Measurements from ENCODE around the gene CD82. TPM values are rescaled to one million over a fixed set of nuclear protein-coding genes. Genes with fewer than 3 reads are reported as not detected.

CD82 gene
- total and polyA plus RNA-seq, 2 of the 8 experiments (the other 6 are each of a cell fraction or from before 2014, with no cell fraction given), result 7.9 to 10.3 TPM

DNA sequence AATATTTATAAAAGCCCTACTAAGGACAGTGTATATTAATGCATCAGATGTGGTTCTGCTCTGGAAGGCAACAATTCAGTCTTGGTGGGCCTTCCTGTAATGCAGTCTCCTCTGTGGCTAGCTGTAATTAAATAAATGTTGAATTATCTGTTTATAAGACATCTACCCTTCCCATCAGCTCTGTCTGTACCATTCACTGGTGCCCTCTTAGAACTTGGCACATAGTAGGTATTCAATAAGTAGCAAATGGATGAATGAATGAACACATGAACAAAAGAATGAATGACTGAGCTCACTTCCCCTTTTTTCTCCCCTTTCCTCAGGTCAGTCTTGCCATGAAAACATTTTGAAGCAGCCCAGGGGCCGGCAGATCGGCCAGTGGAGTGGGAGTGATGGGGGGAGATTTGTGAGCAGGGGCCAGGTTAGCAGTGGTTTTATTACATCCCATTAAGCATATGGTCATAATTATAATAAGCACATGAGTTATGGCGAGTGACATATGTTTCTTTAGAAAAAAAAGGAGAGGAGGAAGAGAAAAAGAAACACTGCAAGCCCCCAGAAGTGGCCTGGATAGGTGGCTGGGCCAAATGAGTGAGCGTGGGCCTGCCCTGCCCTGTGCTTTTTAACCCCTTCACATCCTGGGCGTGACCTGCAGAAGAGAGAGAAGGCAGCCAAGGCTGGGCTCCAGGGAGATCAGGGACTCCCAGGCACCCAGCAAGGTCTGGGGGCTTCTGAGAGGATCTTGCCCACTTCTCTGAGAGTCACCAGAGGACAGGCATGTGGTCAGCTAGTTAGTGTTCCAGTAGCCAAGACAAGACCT is 48.6 kb upstream of the CD82 start:
- no peak overlapping the region for H2BK15ac ChIP-seq (ENCODE audit: low read length)
- H2AFZ ChIP-seq (ENCODE audit: low read length), result no peak overlapping the region
- no peak for FAIRE-seq
- H2BK20ac ChIP-seq (ENCODE audit: low read length), result no peak overlapping the region
- no peaks in the 10 kb centered on the region for H3K79me1 ChIP-seq (ENCODE audit: low read depth, low read length)
- H3K18ac ChIP-seq (ENCODE audit: extremely low read depth, low read length), result no peak overlapping the region
- no peak overlapping the region for H4K5ac ChIP-seq (ENCODE audit: insufficient read length, low read depth, low read length)
- H3K56ac ChIP-seq (replicated peaks; ENCODE audit: insufficient read length, low read depth, low read length), result no peak overlapping the region
- H2BK12ac ChIP-seq (ENCODE audit: low read depth, low read length), result no peak overlapping the region
- no peak overlapping the region for H3K23ac ChIP-seq (ENCODE audit: insufficient read length)
- DNase-seq (ENCODE audit: low read depth in 1 of 2, low spot score in 2 of 2), result no peak
- no peak overlapping the region for H2AK5ac ChIP-seq (ENCODE audit: low read depth, low read length)
- no peak overlapping the region for H3K14ac ChIP-seq (ENCODE audit: insufficient read length)
- no peaks in the 10 kb centered on the region for H4K20me1 ChIP-seq (replicated peaks in 1 of 2; ENCODE audit: control insufficient read depth in 1 of 2, insufficient read depth in 2 of 2, low read length in 2 of 2)
- H2BK5ac ChIP-seq (ENCODE audit: low read depth, low read length), result no peak overlapping the region
- no peaks in the 10 kb centered on the region for H3K79me2 ChIP-seq (ENCODE audit: control insufficient read depth in 1 of 2, insufficient read depth in 2 of 2, low read length in 2 of 2)
- ChIA-PET CTCF (ENCODE audit: partially characterized antibody) (interaction anchor here (0.7 kb wide), 1 partner anchor 191 kb away, joined by 3 read pairs; no protein-coding TSS in a partner anchor), POLR2A (ENCODE audit: partially characterized antibody) (no interaction called here)
- H3K4me2 ChIP-seq (ENCODE audit: insufficient read depth in 1 of 2, low read depth in 2 of 2, low read length in 2 of 2), result no peak overlapping the region
- no peak overlapping the region for H4K91ac ChIP-seq (replicated peaks; ENCODE audit: insufficient read length, low read length)
- H3K4me1 ChIP-seq (replicated peaks in 1 of 4; ENCODE audit: control insufficient read depth in 3 of 4, insufficient read depth in 4 of 4, low read length in 3 of 4), result no peaks in the 10 kb centered on the region
- H3K36me3 ChIP-seq (ENCODE audit: control insufficient read depth in 2 of 4, insufficient read depth in 4 of 4, low read length in 3 of 4), result no peaks in the 10 kb centered on the region
- H3K4me3 ChIP-seq (ENCODE audit: extremely low read depth in 1 of 4, insufficient read depth in 2 of 4, low read depth in 3 of 4, low read length in 4 of 4), result no peak overlapping the region
- WGBS, 2 experiments (ENCODE audit: extremely low coverage in 1 of 2, insufficient coverage in 1 of 2, insufficient read length in 1 of 2, insufficient replicate concordance in 2 of 2, low coverage in 1 of 2, low lambda C conversion rate in 2 of 2, missing lambda C conversion rate in 1 of 2), result 80% methylated on average over 5 of the region's 5 CpGs; no CpG with 5 or more reads in 1 of the 2 experiments
- H2BK120ac ChIP-seq (replicated peaks; ENCODE audit: low read depth, low read length), result no peak overlapping the region
- H4K8ac ChIP-seq (ENCODE audit: extremely low read depth, insufficient read depth, low read length), result no peak overlapping the region
- no peaks in the 10 kb centered on the region; the same call in 1 of the 2 replicates for H3K23me2 ChIP-seq (ENCODE audit: low read depth, low read length)
- no peaks in the 10 kb centered on the region for H3K9me3 ChIP-seq (ENCODE audit: insufficient read depth in 2 of 2, low read depth in 1 of 2, low read length in 1 of 2)
- no peaks in the 10 kb centered on the region for H3K27me3 ChIP-seq (replicated peaks in 1 of 4; ENCODE audit: control insufficient read depth in 3 of 4, extremely low read depth in 1 of 4, insufficient read depth in 3 of 4, low read length in 3 of 4)
- no peak overlapping the region for H3K4ac ChIP-seq (replicated peaks; ENCODE audit: insufficient read length, low read depth, low read length)
- H3K27ac ChIP-seq (ENCODE audit: low read depth, low read length), result no peak overlapping the region
- peak overlapping the region in 1 of 4 experiments; percentile 39; a peak in 1 of 7 replicates for H3K9ac ChIP-seq (replicated peaks in 1 of 4; ENCODE audit: extremely low read depth in 1 of 4, low read depth in 3 of 4, low read length in 3 of 4)
- TF ChIP-seq RNF2 (IDR thresholded peaks at IDR 0.05; ENCODE audit: borderline replicate concordance, low read depth, low read length, missing control alignments, poor library complexity, severe bottlenecking) (no peak), CTBP2 (IDR thresholded peaks at IDR 0.05; ENCODE audit: borderline replicate concordance, insufficient read depth, insufficient read length, low read length) (no peak), RXRA (IDR thresholded peaks at IDR 0.05; ENCODE audit: insufficient read depth, low read depth, low read length) (no peak), SIN3A (conservative IDR thresholded peaks at IDR 0.05 in 1 of 2, IDR thresholded peaks at IDR 0.05 in 1 of 2; ENCODE audit: low read depth in 1 of 2, low read length in 2 of 2) (no peak), RBBP5 (IDR thresholded peaks at IDR 0.05; ENCODE audit: borderline replicate concordance, low read depth, low read length) (no peak), BACH1 (IDR thresholded peaks at IDR 0.05; ENCODE audit: low read length) (no peak), POLR2A (IDR thresholded peaks at IDR 0.05; ENCODE audit: control extremely low read depth in 1 of 2, low read depth in 2 of 2, low read length in 2 of 2) (no peak), MAFK (IDR thresholded peaks at IDR 0.05; ENCODE audit: low read depth, low read length) (no peak)
- TF ChIP-seq, protein P1, sequence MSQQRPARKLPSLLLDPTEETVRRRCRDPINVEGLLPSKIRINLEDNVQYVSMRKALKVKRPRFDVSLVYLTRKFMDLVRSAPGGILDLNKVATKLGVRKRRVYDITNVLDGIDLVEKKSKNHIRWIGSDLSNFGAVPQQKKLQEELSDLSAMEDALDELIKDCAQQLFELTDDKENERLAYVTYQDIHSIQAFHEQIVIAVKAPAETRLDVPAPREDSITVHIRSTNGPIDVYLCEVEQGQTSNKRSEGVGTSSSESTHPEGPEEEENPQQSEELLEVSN (IDR thresholded peaks at IDR 0.05), result no peak
- TF ChIP-seq, protein P2, sequence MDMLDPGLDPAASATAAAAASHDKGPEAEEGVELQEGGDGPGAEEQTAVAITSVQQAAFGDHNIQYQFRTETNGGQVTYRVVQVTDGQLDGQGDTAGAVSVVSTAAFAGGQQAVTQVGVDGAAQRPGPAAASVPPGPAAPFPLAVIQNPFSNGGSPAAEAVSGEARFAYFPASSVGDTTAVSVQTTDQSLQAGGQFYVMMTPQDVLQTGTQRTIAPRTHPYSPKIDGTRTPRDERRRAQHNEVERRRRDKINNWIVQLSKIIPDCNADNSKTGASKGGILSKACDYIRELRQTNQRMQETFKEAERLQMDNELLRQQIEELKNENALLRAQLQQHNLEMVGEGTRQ (IDR thresholded peaks at IDR 0.05; ENCODE audit: low read length), result no peak
